Panc1 (cell line): Measurements from ENCODE around the gene MS4A1. TPM values are rescaled to one million over a fixed set of nuclear protein-coding genes. Genes with fewer than 3 reads are reported as not detected.

Source experiments
- ATAC-seq: fragments of 200-7000 bp; cut with Tn5 transposase; 2 replicates; pipeline ENCODE4 v1.9.1; 2020; ENCODE audit warnings: mild to moderate bottlenecking, moderate library complexity
- BruUV-seq: library from RNA; stranded (reverse); fragments of 400-500 nt; replicated peaks from 2 replicates; lab custom pipeline; 2021; lab: Mats Ljungman, UMichigan
- CTCF ChIA-PET: fragments of 300-600 bp; sonication (Branson Sonifier 250); formaldehyde crosslinking; loops from one replicate; lab custom pipeline; 2022; ENCODE audit warnings: antibody characterized with exemption; lab: Charles Lee
- POLR2A ChIA-PET: fragments of 300-600 bp; sonication (Branson Sonifier 250); formaldehyde crosslinking; loops from one replicate; lab custom pipeline; 2022; ENCODE audit warnings: antibody characterized with exemption; lab: Charles Lee
- DNase-seq: peaks from one replicate; pipeline ENCODE4 v3.0.0-alpha.2; 2010; ENCODE audit warnings: low read depth, low spot score
- H3K27ac ChIP-seq: 2 replicates; pipeline ENCODE4 v1.5.1; 2011; ENCODE audit warnings: mild to moderate bottlenecking, low read length, inconsistent platforms
- H3K27me3 ChIP-seq: fragments of 200-500 bp; sonication (Bioruptor generic); 2 replicates; pipeline ENCODE4 v1.6.0; 2014; ENCODE audit warnings: low read length, inconsistent platforms; ENCODE audit not compliant: control insufficient read depth, insufficient read depth
- H3K36me3 ChIP-seq: fragments of 200-500 bp; sonication (Bioruptor generic); 2 replicates; pipeline ENCODE4 v1.5.1; 2014; ENCODE audit warnings: inconsistent platforms, mild to moderate bottlenecking, low read length, moderate library complexity; ENCODE audit not compliant: control insufficient read depth, insufficient read depth
- H3K4me1 ChIP-seq: 2 replicates; pipeline ENCODE4 v1.5.1; 2011; ENCODE audit warnings: inconsistent platforms, mild to moderate bottlenecking, low read length, moderate library complexity; ENCODE audit not compliant: control insufficient read depth, insufficient read depth
- H3K4me3 ChIP-seq, 2 experiments: 2 replicates each; pipeline ENCODE4 v1.5.1; 2011 to 2012; ENCODE audit warnings: low read depth in 2 of 2, low read length in 2 of 2, mild to moderate bottlenecking in 2 of 2, inconsistent platforms in 1 of 2, moderate library complexity in 1 of 2
- H3K9me3 ChIP-seq: fragments of 200-500 bp; sonication (Bioruptor generic); 2 replicates; pipeline ENCODE4 v1.5.1; 2014; ENCODE audit warnings: low read depth, mild to moderate bottlenecking, inconsistent platforms, low read length, moderate library complexity; ENCODE audit not compliant: control insufficient read depth, insufficient read depth
- POLR2AphosphoS5 ChIP-seq: IDR thresholded peaks from 2 replicates; pipeline ENCODE4 v1.6.1; 2012; ENCODE audit warnings: mild to moderate bottlenecking, low read depth, low read length, moderate library complexity
- SIN3A ChIP-seq: IDR thresholded peaks from 2 replicates; pipeline ENCODE4 v1.6.1; 2012; ENCODE audit warnings: low read depth, mild to moderate bottlenecking, low read length, moderate library complexity, borderline replicate concordance; ENCODE audit not compliant: insufficient read depth
- TCF7L2 ChIP-seq: IDR thresholded peaks from 2 replicates; pipeline ENCODE4 v1.6.1; 2011; ENCODE audit warnings: mild to moderate bottlenecking, low read depth, low read length, inconsistent platforms
- in situ Hi-C: cut with HindIII; loops from 2 replicates; pipeline ENCODE4 v1.10.0; 2016; ENCODE audit warnings: low sequenced_read_pairs, low pct_unique_long_range_greater_than_20kb
- intact Hi-C: fragments of 100-400 bp; cut with micrococcal nuclease; formaldehyde crosslinking; loops from one replicate; pipeline ENCODE4 v1.10.0; 2022; ENCODE audit not compliant: unreplicated experiment
- total RNA-seq: library from RNA; stranded (reverse); gene quantifications from one replicate; pipeline ENCODE4 v1.2.1, GENCODE V29; 2021; ENCODE audit not compliant: unreplicated experiment
- TF ChIP-seq, protein P1 (sequence below), 2 experiments: IDR thresholded peaks; 2 replicates each; pipeline ENCODE4 v1.6.1; 2011 to 2012; ENCODE audit warnings: low read depth in 2 of 2, control low read depth in 1 of 2, low read length in 1 of 2, mild to moderate bottlenecking in 1 of 2, moderate library complexity in 1 of 2; ENCODE audit not compliant: insufficient read depth in 1 of 2
- TF ChIP-seq, protein P2 (sequence below): fragments of 450-650 bp; IDR thresholded peaks from 2 replicates; pipeline ENCODE4 v1.5.1; 2017; ENCODE audit warnings: mild to moderate bottlenecking

The MS4A1 gene
- total RNA-seq, 1 experiment from 2014 or later: 0.59 TPM

DNA sequence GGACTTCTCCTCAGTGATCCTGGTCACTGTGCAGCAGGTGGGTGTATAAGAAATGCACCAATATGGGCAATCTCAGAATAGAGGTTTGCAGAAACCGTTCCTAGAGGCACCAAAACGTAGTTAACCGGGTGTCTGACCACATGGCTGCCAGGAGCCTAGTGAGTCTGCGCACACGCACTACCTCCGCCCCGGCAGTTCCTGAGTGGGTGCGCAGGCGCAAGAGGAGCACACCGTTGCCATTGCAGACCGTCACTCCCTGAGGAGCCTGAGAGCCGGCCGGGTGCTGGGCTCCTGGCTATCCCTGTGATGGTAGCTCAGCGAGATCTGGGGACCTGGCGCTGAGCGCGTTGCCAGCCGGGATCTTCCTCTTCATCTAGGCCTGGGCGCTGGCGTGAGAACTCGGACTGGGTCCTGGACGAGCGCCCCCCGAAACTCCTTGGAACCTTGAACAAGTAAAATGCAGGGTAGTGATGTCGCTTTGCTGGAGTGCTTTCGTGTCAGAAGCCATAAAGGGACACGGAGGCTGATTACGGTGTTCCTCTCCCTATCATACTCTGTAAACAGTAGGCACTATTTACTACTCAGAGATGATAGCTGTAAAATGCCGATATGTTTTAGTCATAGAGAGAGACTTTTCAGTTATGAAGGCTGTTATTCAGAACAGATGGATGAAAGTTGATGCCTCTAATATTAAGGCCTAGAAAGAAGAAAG, 59.7 kb downstream of the MS4A1 start, which contains the start of gene MS4A13:
MS4A13 (plus strand) TSS at position 249 of the 712 bp plus-strand sequence. CDS start 2,692 bp downstream, outside the sequence.
- TF ChIP-seq, protein P1, sequence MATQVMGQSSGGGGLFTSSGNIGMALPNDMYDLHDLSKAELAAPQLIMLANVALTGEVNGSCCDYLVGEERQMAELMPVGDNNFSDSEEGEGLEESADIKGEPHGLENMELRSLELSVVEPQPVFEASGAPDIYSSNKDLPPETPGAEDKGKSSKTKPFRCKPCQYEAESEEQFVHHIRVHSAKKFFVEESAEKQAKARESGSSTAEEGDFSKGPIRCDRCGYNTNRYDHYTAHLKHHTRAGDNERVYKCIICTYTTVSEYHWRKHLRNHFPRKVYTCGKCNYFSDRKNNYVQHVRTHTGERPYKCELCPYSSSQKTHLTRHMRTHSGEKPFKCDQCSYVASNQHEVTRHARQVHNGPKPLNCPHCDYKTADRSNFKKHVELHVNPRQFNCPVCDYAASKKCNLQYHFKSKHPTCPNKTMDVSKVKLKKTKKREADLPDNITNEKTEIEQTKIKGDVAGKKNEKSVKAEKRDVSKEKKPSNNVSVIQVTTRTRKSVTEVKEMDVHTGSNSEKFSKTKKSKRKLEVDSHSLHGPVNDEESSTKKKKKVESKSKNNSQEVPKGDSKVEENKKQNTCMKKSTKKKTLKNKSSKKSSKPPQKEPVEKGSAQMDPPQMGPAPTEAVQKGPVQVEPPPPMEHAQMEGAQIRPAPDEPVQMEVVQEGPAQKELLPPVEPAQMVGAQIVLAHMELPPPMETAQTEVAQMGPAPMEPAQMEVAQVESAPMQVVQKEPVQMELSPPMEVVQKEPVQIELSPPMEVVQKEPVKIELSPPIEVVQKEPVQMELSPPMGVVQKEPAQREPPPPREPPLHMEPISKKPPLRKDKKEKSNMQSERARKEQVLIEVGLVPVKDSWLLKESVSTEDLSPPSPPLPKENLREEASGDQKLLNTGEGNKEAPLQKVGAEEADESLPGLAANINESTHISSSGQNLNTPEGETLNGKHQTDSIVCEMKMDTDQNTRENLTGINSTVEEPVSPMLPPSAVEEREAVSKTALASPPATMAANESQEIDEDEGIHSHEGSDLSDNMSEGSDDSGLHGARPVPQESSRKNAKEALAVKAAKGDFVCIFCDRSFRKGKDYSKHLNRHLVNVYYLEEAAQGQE (IDR thresholded peaks at IDR 0.05; ENCODE audit: insufficient read depth in 1 of 2, low read depth in 2 of 2, low read length in 1 of 2): no peak
- TF ChIP-seq POLR2AphosphoS5 (no peak), SIN3A (no peak), TCF7L2 (no peak)
- TF ChIP-seq, protein P2, sequence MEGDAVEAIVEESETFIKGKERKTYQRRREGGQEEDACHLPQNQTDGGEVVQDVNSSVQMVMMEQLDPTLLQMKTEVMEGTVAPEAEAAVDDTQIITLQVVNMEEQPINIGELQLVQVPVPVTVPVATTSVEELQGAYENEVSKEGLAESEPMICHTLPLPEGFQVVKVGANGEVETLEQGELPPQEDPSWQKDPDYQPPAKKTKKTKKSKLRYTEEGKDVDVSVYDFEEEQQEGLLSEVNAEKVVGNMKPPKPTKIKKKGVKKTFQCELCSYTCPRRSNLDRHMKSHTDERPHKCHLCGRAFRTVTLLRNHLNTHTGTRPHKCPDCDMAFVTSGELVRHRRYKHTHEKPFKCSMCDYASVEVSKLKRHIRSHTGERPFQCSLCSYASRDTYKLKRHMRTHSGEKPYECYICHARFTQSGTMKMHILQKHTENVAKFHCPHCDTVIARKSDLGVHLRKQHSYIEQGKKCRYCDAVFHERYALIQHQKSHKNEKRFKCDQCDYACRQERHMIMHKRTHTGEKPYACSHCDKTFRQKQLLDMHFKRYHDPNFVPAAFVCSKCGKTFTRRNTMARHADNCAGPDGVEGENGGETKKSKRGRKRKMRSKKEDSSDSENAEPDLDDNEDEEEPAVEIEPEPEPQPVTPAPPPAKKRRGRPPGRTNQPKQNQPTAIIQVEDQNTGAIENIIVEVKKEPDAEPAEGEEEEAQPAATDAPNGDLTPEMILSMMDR: no peak
- Histone ChIP-seq H3K9me3 (no peaks in the 10 kb centered on the region), H3K36me3 (no peaks in the 10 kb centered on the region), H3K27me3 (no peaks in the 10 kb centered on the region; the same call in 1 of the 2 replicates), H3K4me3 (no peak within 1 kb of the TSS), H3K4me1 (no peaks in the 10 kb centered on the region), H3K27ac (no peak within 1 kb of the TSS)
- POLR2A ChIA-PET: no interaction called here
- CTCF ChIA-PET: no interaction called here
- in situ Hi-C loops: no loop called here
- DNase-seq (no peak), ATAC-seq (no peak)
- no TSS peak for BruUV-seq
- intact Hi-C loops: no loop called here

Other genes with a start within 250 kb of the MS4A1 start
- not detected for gene MS4A4E, start 212.7 kb upstream of the MS4A1 start, total RNA-seq
- not detected for gene MS4A4A, start 175.2 kb upstream of the MS4A1 start, total RNA-seq
- gene MS4A6E, start 128.6 kb upstream of the MS4A1 start, total RNA-seq: not detected
- gene MS4A7, start 77.3 kb upstream of the MS4A1 start, total RNA-seq: 0.23 TPM
- not detected for gene MS4A14, start 59.4 kb upstream of the MS4A1 start, total RNA-seq
- gene MS4A5, start 26.3 kb upstream of the MS4A1 start, total RNA-seq: not detected
- gene MS4A12, start 36.9 kb downstream of the MS4A1 start, total RNA-seq: not detected
- not detected for gene MS4A13, start 59.5 kb downstream of the MS4A1 start, total RNA-seq
- gene MS4A8, start 243.8 kb downstream of the MS4A1 start, total RNA-seq: not detected